Urinary bladder (tissue), 4 donors: Measurements from ENCODE around the gene SLC16A5. TPM values are rescaled to one million over a fixed set of nuclear protein-coding genes. Genes with fewer than 3 reads are reported as not detected.
"Not testable (repeated sequence)": the region's sequence is repeated elsewhere in the genome, so short reads cannot be mapped to it uniquely, and the experiment has no call there.

Experiments
- DNase-seq: peaks from one replicate; pipeline ENCODE4 v3.0.0-alpha.2; 2015; ENCODE audit errors: extremely low spot score
- H3K27ac ChIP-seq: one replicate; pipeline ENCODE4 v1.5.1; 2013; ENCODE audit warnings: low read depth, mild to moderate bottlenecking, moderate library complexity
- H3K36me3 ChIP-seq: one replicate; pipeline ENCODE4 v1.6.1; 2013; ENCODE audit warnings: mild to moderate bottlenecking, moderate library complexity; ENCODE audit not compliant: insufficient read depth
- H3K4me1 ChIP-seq: one replicate; pipeline ENCODE4 v1.6.1; 2013; ENCODE audit warnings: mild to moderate bottlenecking, moderate library complexity; ENCODE audit not compliant: insufficient read depth
- H3K4me3 ChIP-seq: one replicate; pipeline ENCODE4 v1.5.1; 2013; ENCODE audit warnings: low read depth, low read length
- WGBS: extraction: QIAGEN DNeasy Blood & Tissue Kit; methylation state at CpG from one replicate; pipeline ENCODE4 v1.1.7; 2013; 5-methylcytosine and 5-hydroxymethylcytosine counted together
- polyA plus RNA-seq: library from polyadenylated mRNA; stranded (reverse); fragments of 200-250 nt; gene quantifications from one replicate; pipeline ENCODE4 v1.2.3, GENCODE V29; 2013
- total RNA-seq: library from RNA; depleted of rRNA; stranded (reverse); fragments of >200 nt; gene quantifications from one replicate; pipeline ENCODE4 v1.2.3, GENCODE V29; 2014
- donor health status: healthy with polysubstance abuse.
- donor health status: healthy.

Gene SLC16A5
- total and polyA plus RNA-seq, 2 donors: 13.2 to 17.6 TPM

DNA sequence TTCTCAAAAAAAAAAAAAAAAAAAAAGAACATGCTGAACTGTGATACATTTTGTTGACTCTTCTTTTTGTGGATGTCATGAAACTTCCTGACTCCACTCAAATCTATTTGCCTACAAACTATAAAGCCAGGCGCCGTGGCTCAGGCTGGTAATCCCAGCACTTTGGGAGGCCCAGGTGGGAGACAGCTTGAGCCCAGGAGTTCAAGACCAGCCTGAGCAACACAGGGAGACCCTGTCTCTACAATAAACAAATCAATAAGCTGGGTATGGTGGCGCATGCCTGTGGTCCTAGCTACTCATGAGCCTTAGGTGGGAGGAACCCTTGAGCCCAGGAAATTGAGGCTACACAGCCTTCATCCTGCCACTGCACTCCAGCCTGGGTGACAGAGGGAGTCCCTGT, 45.2 kb downstream of the SLC16A5 start:
- peaks cover 2% of the 10 kb centered on the region for H3K4me1 ChIP-seq
- WGBS: 93% methylated on average over 3 of the region's 3 CpGs
- DNase-seq: no peak
- no peak overlapping the region for H3K27ac ChIP-seq
- H3K4me3 ChIP-seq: no peak overlapping the region
- H3K36me3 ChIP-seq: no peaks in the 10 kb centered on the region

DNA sequence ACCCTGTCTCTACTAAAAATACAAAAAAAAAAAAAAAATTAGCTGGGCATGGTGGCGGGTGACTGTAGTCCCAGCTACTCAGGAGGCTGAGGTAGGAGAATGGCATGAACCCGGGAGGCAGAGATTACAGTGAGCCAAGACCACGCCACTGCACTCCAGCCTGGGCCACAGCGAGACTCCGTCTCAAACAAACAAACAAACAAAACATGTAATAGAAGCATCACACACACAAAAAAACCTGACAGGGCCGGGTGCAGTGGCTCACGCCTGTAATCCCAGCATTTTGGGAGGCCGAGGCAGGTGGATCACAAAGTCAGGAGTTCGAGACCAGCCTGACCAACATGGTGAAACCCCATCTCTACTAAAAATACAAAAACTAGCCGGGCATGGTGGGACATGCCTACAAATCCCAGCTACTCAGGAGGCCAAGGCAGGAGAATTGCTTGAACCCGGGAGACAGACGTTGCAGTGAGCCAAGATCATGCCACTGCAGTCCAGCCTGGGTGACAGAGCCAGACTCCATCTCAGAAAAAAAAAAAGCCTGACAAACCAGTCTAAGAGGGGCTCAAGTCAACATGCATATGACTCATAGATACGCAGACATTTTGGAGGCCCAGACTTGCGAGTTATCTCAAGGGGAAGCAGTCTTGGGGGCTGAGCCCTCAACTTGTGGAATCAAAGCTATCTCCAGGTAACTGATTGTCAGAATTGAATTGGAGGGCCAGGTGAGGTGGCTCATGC, 46.0 kb downstream of the SLC16A5 start:
- 86% methylated on average over 14 of the region's 14 CpGs for WGBS
- not testable (repeated sequence) for DNase-seq, H3K36me3 ChIP-seq, H3K4me1 ChIP-seq, H3K4me3 ChIP-seq, H3K27ac ChIP-seq

GRCh38 chr17:75135452-75135851, 47.7 kb downstream of the SLC16A5 start:
- Histone ChIP-seq H3K36me3 (no peaks in the 10 kb centered on the region), H3K27ac (no peak overlapping the region), H3K4me3 (no peak overlapping the region), H3K4me1 (peaks cover 2% of the 10 kb centered on the region)
- WGBS: 86% methylated on average over 5 of the region's 5 CpGs
- DNase-seq: no peak

GRCh38 chr17:75135946-75136345, 48.2 kb downstream of the SLC16A5 start:
- WGBS: 89% methylated on average over 8 of the region's 8 CpGs
- Histone ChIP-seq H3K36me3 (no peaks in the 10 kb centered on the region), H3K27ac (no peak overlapping the region), H3K4me1 (peaks cover 2% of the 10 kb centered on the region), H3K4me3 (no peak overlapping the region)
- DNase-seq: no peak

DNA sequence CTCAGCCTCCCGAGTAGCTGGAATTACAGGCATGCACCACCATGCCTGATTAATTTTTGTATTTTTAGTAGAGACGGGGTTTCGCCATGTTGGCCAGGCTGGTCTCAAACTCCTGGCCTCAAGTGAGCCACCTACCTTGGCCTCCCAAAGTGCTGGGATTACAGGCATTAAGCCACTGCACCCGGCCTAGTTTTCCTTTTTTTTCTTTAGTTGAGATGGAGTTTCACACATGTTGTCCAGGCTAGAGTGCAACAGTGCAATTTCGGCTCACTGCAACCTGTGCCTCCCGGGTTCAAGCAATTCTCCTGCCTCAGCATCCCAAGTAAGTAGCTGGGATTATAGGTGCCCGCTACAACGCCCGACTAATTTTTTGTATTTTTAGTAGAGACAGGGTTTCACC, 50.0 kb downstream of the SLC16A5 start:
- H3K27ac ChIP-seq, H3K4me3 ChIP-seq, DNase-seq, H3K4me1 ChIP-seq, H3K36me3 ChIP-seq: not testable (repeated sequence)
- WGBS: 93% methylated on average over 9 of the region's 9 CpGs

GRCh38 chr17:75138519-75138918, 50.8 kb downstream of the SLC16A5 start:
- no peaks in the 10 kb centered on the region for H3K36me3 ChIP-seq
- 94% methylated on average over 5 of the region's 5 CpGs for WGBS
- peaks cover 2% of the 10 kb centered on the region for H3K4me1 ChIP-seq
- H3K4me3 ChIP-seq: no peak overlapping the region
- DNase-seq: no peak
- H3K27ac ChIP-seq: no peak overlapping the region

GRCh38 chr17:75142236-75142971, 54.6 kb downstream of the SLC16A5 start:
- Histone ChIP-seq H3K4me1 (no peaks in the 10 kb centered on the region), H3K36me3 (no peaks in the 10 kb centered on the region), H3K27ac (no peak overlapping the region), H3K4me3 (no peak overlapping the region)
- no peak for DNase-seq
- WGBS: 80% methylated on average over 13 of the region's 13 CpGs

- DNase-seq: no peak
- H3K27ac ChIP-seq: no peak overlapping the region
- H3K4me3 ChIP-seq: no peak overlapping the region
- no peaks in the 10 kb centered on the region for H3K4me1 ChIP-seq
- H3K36me3 ChIP-seq: no peaks in the 10 kb centered on the region
- WGBS: 90% methylated on average over 11 of the region's 11 CpGs
Observed at GRCh38 chr17:75144816-75145512, 57.2 kb downstream of the SLC16A5 start.

DNA sequence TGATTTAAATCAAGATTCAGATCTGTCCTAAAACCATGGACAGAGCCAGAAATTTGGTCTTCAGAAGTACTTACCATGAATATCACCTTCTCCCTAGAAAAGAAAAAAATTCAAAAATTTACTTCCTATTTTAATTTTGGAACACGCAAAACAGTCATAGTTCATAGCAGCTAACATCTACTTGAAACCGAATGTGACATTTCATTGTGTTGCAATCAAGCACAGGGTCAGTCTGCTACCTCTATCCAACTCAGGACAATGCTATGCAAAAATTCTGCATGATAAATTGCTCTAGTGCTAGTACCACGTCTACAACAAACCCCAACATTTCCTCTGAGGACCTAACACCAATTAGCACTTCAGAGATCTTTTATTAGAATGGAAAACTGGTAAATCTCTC, 58.8 kb downstream of the SLC16A5 start:
- Histone ChIP-seq H3K27ac (no peak overlapping the region), H3K36me3 (no peaks in the 10 kb centered on the region), H3K4me3 (no peak overlapping the region), H3K4me1 (no peaks in the 10 kb centered on the region)
- WGBS: 88% methylated on average over 3 of the region's 3 CpGs
- no peak for DNase-seq

DNA sequence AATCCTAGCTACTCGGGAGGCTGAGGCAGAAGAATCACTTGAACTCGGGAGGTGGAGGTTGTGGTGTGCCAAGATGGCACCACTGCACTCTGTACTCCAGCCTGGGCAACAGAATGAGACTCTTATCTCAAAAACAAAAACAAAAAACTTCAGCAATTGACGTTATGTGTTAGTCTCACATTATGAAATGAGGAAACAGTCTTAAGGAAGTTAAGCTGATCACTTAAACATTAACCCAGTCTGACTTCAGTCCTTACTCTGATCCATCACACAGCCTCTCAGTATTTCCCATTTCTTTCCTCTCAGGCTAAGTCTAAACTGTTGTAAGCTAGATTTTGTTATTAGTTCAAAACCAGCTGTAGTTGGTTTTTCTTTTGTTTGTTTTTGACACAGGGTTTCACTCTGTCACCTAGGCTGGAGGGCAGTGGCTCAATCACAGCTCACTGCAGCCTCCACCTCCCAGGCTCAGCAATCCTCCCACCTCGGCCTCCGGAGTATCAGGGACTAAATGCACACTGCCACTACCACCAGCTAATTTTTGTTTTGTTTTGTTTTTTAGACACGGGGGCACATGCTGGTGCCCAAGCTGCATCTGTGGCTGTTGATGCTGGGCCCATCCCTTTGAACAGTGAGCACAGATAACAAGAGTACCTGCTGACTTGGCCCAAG, 60.3 kb downstream of the SLC16A5 start:
- 85% methylated on average over 6 of the region's 6 CpGs for WGBS
- Histone ChIP-seq H3K4me1 (no peaks in the 10 kb centered on the region), H3K27ac (no peak overlapping the region), H3K4me3 (no peak overlapping the region), H3K36me3 (no peaks in the 10 kb centered on the region)
- no peak for DNase-seq

GRCh38 chr17:75151930-75152329, 64.2 kb downstream of the SLC16A5 start:
- no peak overlapping the region for H3K4me3 ChIP-seq
- H3K36me3 ChIP-seq: no peaks in the 10 kb centered on the region
- H3K4me1 ChIP-seq: no peaks in the 10 kb centered on the region
- no peak for DNase-seq
- no peak overlapping the region for H3K27ac ChIP-seq
- 88% methylated on average over 6 of the region's 6 CpGs for WGBS

- Histone ChIP-seq H3K4me3 (no peak overlapping the region), H3K36me3 (no peaks in the 10 kb centered on the region), H3K27ac (no peak overlapping the region), H3K4me1 (no peaks in the 10 kb centered on the region)
- 86% methylated on average over 6 of the region's 6 CpGs for WGBS
- no peak for DNase-seq
Observed at GRCh38 chr17:75152523-75152921, 64.8 kb downstream of the SLC16A5 start.

- no peaks in the 10 kb centered on the region for H3K4me1 ChIP-seq
- peak overlapping the region; percentile 74 for H3K4me3 ChIP-seq
- no peaks in the 10 kb centered on the region for H3K36me3 ChIP-seq
- no peak for DNase-seq
- WGBS: 5% methylated on average over 28 of the region's 28 CpGs
- H3K27ac ChIP-seq: no peak overlapping the region
Observed at GRCh38 chr17:75152922-75153779, 65.4 kb downstream of the SLC16A5 start.
